ENCODE measurements around the gene BMPR1B.
"Not testable (repeated sequence)": the region's sequence is repeated elsewhere in the genome, so short reads cannot be mapped to it uniquely, and the experiment has no call there.

The BMPR1B gene

DNA sequence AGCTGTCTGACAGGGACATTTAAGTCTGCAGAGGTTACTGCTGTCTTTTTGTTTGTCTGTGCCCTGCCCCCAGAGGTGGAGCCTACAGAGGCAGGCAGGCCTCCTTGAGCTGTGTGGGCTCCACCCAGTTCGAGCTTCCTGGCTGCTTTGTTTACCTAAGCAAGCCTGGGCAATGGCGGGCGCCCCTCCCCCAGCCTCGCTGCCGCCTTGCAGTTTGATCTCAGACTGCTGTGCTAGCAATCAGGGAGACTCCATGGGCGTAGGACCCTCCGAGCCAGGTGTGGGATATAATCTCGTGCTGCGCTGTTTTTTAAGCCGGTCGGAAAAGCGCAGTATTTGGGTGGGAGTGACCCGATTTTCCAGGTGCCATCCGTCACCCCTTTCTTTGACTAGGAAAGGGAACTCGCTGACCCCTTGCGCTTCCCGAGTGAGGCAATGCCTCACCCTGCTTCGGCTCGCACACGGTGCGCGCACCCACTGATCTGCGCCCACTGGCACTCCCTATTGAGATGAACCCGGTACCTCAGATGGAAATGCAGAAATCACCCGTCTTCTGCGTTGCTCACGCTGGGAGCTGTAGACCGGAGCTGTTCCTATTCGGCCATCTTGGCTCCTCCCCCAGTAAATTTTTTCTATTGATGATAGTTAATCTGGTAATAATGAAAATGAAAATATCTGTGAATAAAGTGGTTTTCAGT lies 83.6 kb downstream of the BMPR1B start:
- not testable (repeated sequence) for DNase-seq

GRCh38 chr4:94841864-94842221 lies 84.1 kb downstream of the BMPR1B start:
- no peak for DNase-seq

DNA sequence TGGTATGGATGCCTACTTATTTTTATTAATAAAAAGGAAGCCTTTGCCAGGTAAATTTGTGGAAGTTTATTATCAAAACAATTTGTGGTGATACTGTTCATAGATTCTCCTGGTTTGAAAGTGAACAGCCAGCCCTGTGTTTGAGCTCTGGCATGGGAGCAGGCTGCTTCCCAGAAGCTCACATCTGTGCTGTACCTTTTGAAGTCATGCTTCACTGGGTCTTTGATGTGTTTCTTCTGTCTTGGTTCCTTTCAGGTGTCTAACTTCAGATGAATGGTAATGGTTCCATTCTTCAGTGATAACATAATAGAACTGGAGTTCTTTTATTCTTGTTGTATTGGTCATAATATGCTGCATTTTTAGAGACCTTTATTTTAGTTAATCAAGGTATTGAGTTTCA lies 85.5 kb downstream of the BMPR1B start:
- DNase-seq, result no peak

GRCh38 chr4:94848326-94848725 lies 90.6 kb downstream of the BMPR1B start:
- DNase-seq, result no peak

DNA sequence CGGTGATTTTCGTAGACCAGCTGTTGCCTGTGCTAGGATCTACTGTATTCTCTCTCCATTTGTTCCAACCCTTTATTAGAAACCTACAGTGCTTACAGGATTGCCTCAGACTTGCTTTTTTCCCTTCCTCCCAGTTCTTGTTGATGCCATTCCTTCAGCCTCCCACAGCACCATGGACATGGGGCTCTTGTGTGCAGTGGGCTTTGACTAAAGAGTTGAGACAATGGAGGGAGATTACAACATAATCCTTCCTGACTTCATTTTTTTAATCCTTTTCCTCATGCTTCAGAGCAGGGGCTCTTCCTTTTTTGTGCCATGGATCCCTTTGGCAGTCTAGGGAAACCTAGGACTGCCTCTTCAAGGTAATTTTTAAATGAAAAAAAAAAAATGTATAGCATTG lies 92.1 kb downstream of the BMPR1B start:
- no peak for DNase-seq

DNA sequence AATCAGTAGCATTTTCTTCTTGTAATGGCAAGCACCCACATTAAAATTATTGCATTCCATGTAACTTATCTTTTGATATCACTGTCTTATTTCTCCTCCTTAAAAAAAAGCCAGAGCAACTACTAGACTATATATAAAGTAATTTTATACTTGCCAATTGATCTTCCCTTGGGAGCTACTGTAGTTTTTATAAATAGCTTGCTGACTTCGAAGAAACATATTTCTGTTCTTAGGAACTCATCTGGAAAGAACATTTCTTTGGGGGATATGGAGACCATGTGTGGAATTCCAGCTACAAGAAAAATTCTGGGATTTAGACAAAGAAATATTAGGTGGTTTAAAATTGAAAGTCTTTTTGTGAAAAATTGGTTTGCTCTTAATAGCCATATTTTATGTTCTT lies 94.9 kb downstream of the BMPR1B start:
- DNase-seq, result no peak

GRCh38 chr4:94856030-94856429 lies 98.3 kb downstream of the BMPR1B start:
- DNase-seq, result no peak

DNA sequence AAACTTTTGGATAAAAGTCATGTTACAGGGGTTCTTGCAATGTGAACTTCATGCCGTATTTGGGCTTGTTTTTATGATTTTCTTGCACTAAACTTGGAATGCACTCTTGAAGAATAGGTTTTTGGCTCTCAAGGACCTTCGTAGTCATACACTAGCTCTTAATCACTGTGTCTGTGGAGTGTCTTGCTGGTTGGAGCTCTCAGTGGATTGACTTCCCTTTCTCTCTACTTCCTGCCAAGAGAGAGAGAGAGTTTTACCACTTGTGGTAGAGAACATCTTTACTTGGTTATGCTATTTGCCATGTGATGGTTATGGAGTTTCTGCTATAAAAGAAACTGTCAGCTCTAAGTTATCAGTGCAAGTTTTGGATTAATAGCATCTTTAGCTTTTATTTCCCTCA lies 112.4 kb downstream of the BMPR1B start:
- DNase-seq, result no peak

DNA sequence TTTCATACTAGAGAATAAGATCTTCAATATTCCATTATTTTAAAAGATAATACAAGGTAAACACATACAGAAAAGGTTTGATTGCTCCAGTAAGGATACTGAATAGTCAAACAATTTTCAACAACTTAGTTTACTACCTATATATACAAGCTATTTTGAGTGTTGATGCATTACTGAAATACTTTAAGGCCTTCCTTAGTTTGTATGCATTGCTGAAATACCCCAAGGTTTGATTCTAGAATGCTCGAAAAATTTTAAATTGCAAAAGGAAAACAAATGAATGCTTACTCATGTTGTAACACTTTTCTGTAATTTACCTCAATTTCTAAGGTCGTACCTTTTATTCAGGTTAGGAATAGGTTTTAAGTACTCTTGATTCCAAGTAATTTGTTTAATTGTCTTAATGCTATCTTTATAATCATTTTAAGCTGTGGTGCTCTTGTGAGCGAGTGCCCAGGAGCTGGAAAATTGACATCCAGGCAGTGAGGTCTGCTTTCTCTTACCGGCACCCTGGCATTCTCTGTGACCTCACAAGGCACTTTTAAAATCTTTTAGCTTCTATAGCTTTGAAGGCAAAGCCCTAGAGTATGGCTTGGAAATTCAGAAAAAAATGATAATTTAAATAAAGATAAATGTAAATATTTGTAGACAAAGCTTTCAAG lies 114.0 kb downstream of the BMPR1B start:
- DNase-seq, result no peak

DNA sequence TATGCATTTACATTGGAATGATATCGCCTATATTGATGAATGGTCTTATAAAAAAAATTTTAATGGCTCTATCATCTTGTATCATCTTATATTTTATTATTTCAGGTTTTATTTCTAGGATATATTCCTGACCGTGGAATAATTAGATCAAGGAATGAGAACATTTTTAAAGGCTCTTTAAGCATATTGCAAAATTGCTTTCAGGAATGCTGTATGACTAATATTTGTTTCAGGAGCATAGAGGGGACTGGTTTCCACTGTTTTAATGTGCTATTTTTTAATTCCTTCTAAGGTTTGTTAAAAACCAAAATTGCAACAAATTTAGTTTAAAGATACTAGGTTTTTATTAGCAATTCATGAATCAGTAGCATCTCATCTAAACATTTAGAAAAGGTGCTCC lies 120.2 kb downstream of the BMPR1B start:
- no peak for DNase-seq

- no peak for DNase-seq
Measured at GRCh38 chr4:94880956-94881355, 123.2 kb downstream of the BMPR1B start.

- DNase-seq, result no peak
Measured at GRCh38 chr4:94882756-94883155, 125.0 kb downstream of the BMPR1B start.

GRCh38 chr4:94887027-94887426 lies 129.3 kb downstream of the BMPR1B start:
- DNase-seq, result no peak

GRCh38 chr4:94889523-94889922 lies 131.8 kb downstream of the BMPR1B start:
- no peak for DNase-seq

GRCh38 chr4:94889946-94890345 lies 132.2 kb downstream of the BMPR1B start:
- DNase-seq, result no peak

DNA sequence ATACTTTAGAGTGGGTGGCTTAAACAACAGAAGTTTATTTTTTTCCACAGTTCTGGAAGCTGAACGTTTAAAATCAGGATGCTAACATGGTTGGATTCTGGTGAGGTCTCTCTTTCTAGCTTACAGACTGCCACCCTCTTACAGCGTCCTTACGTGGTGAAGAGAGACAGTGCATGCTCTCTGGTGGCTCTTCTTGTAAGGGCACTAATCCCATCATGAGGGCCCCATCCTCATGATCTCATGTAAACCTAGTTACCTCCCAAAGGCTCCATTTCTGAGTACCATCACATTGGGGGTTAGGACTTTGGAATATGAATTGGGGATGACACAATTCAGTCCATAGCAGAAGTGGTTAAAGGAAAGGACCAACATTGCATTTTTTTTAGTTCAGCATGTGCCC lies 132.8 kb downstream of the BMPR1B start:
- DNase-seq, result no peak

- DNase-seq, result no peak
Measured at GRCh38 chr4:94892051-94892450, 134.3 kb downstream of the BMPR1B start.

- DNase-seq, result no peak
Measured at GRCh38 chr4:94895081-94895480, 137.3 kb downstream of the BMPR1B start.

GRCh38 chr4:94897023-94897422 lies 139.3 kb downstream of the BMPR1B start:
- DNase-seq, result no peak

GRCh38 chr4:94905511-94905910 lies 147.8 kb downstream of the BMPR1B start:
- no peak for DNase-seq

DNA sequence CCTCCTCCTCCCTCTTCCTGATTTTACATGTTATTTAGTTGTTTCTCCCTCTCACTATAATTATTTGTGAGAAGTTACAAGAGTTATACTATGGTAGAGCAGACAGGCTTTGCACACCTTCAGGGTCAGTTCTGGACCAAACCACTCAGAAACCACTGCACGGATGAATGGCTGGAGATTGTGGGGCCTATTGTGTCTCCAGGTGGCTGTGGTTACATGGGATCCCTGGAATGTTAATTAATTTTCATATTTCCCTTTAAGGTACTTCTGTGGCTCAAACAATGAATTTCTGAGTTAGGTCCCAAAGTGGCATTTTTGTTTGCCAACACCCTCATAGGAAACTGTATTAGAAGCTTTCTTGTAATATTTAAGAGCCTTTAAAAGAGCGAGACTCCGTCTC lies 151.9 kb downstream of the BMPR1B start:
- no peak for DNase-seq

DNA sequence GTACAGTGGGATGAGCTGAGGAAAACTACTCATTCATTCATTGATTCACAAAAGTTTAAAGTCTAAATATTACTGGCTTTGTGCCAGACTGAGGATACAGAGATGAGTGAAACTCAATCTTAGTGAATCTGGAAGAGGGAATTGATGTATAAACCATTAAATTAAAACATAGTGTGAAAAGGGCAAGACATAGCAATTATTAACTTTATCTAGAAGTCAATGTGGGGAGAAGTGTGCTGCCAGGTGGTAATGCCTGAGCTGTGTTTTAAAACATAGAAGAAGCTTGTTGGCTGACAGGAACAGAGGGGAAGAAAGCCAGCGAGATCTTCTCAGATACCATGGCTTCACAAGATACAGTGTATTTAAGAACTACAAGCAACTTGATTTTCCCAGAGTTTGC lies 153.4 kb downstream of the BMPR1B start:
- DNase-seq, result no peak

DNA sequence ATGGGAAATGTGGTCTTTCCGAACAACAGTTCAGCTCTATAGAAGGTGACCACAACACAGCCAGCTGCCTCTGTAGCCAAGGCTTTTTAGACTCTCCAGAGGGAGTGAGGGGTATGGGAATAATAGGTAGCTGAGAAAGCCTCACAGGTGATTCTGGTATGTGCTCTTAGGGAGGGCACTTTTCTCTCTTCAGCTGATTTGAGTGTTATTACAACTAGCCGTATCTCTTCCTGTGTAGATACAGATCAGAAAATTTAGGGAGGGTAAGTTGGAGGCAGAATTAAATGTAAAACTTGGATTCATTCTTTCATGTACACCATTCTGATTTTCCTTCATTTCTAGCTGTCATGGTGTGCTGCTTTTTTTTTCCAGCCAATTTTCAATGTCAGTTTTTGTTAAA lies 154.9 kb downstream of the BMPR1B start:
- no peak for DNase-seq

DNA sequence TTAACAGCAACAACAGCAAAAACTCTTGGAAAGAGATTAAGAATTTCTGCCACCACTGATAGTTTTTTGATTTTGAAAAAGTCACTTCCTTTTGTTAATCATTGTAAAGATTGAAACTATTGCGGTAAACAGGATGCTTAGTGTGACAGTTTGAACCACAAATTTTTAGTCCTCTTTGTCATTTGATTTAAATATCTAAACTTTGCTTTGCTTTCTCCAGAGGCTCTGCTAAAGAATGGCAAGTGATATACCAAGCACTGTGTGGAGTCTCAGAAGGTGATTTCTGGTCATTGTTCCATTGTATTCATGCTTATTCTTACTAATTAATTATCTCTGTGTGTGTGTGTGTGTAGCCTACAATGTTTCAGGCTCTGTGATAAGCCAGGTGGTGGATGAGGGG lies 155.6 kb downstream of the BMPR1B start:
- DNase-seq, result no peak

DNA sequence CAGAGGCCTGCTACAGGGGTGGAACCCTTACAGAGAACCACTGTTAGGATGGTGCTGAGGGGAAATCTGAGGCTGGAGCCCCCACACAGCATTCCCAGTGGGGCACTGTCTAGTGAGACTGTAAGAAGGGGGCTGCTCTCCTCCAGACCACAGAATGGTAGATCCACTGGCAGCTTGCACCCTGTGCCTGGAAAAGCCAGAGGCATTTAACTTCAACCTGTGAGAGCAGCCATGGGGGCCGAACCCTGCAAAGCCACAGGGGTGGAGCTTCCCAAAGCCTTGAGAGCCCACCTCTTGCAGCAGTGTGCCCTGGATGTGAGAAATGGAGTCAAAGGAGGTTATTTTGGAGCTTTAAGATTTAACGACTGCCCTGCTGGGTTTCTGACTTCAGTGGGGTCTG lies 159.4 kb downstream of the BMPR1B start:
- no peak for DNase-seq

Measured in activated naive CD4-positive, alpha-beta T cell treated with Interleukin-2 at 50 U/mL for 16 hours (primary cell).